NCI-H524 (cell line): ENCODE data around the gene ZGPAT.

Experiments used
- DNase-seq, 2 experiments: peaks; one replicate each; lab custom pipeline; 2025; lab: John Stamatoyannopoulos, UW

ZGPAT gene

DNA sequence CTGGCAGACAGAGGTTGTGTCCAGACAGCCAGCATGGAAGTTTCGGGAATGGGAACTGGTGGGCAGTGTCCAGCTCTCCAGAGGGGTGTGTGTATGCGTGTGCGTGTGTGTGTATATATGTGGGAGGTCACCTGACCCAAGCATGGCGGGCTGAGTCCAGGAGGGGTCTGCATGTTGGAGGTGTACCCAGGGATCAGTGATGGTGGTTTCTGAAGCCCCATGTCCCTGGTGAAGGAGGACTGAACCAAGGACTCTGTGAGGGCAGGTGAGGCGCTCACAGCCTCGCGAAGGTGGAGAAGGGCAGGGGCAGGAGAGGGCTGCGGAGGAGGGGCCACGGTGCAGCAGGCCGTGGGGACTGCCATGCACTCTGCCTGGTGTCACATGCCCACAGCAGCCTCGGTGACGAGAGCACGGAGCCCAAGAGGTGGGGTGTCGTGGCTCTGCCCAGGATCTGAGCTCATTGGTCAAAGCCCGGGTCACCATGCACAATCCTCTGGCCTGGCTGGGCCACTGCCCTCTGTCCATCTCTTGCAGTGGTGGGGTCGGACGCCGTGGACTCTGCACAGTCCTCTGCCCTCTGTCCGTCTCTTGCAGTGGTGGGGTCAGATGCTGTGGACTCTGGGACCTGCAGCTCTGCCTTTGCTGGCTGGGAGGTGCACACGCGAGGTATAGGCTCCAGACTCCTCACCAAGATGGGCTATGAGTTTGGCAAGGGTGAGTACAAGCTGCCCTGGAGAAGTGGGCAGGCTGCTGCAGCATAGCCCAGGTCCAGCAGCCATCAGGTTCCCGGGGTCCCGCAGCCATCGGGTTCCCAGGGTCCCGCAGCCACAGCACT is 26.5 kb downstream of the ZGPAT start:
- DNase-seq = no peak

DNA sequence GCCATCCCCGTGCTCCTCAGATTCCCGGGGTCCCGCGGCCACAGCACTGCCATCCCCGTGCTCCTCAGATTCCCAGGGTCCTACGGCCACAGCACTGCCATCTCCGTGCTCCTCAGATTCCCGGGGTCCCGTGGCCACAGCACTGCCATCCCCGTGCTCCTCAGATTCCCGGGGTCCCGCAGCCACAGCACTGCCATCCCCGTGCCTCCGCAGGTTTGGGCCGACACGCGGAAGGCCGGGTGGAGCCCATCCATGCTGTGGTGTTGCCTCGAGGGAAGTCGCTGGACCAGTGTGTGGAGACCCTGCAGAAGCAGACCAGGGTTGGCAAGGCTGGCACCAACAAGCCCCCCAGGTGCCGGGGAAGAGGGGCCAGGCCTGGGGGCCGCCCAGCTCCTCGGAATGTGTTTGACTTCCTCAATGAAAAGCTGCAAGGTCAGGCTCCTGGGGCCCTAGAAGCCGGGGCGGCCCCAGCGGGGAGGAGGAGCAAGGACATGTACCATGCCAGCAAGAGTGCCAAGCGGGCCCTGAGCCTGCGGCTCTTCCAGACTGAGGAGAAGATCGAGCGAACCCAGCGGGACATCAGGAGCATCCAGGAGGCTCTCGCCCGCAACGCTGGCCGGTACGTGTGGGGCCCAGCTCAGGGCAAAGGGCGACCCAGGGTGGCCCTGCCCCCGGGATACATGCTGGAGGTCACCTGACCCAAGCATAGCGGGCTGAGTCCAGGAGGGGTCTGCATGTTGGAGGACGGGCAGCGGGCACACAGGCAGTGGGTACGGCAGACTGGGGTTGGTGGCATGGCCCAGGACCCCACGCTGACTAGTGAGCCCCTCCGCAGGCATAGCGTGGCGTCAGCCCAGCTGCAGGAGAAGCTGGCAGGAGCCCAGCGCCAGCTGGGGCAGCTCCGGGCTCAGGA is 27.4 kb downstream of the ZGPAT start:
- no peak for DNase-seq

DNA sequence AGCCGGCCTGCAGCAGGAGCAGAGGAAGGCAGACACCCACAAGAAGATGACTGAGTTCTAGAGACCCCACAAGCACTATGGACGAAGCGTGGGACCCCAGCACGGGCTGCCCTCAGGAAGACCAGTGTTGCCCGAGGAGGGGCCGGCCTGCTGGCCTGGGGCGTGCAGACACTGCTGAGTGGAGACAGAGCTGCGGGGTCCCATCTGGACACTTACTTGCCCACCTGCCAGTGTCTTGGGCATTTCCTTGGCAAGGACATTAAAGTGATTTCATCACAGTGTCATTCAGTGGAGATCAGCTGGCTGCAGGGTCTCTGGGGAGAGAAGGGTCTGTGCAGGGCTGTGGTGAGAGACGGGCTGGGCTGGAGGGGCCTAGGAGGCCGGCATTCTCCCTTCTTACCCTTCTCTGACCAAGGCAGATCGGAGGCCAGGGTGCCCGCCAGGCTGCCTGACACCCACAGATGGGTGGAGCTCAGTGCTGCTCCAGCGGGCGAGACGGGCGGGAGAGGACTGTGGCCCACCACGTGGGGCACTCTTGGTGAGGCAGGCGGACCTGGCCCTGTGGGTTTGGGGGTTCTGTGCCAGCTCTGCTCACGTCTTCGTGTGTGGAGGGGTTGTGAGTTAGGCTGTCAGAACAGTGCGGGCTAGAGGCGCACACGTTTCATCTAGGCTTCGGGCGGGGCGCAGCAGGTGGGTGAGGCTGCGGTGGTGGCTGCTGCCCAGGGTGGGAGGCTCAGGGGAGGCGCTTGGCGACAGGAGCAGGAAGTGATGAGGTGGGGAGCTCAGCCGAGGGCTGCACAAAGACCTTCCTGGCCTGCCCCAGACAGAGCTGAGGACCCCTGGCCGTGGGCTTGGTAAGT is 28.2 kb downstream of the ZGPAT start, which contains the start of gene LIME1:
Gene LIME1 (plus strand): TSS at position 806 of the 860 bp plus-strand sequence. CDS start 886 bp downstream, outside the sequence.
- no peak for DNase-seq

DNA sequence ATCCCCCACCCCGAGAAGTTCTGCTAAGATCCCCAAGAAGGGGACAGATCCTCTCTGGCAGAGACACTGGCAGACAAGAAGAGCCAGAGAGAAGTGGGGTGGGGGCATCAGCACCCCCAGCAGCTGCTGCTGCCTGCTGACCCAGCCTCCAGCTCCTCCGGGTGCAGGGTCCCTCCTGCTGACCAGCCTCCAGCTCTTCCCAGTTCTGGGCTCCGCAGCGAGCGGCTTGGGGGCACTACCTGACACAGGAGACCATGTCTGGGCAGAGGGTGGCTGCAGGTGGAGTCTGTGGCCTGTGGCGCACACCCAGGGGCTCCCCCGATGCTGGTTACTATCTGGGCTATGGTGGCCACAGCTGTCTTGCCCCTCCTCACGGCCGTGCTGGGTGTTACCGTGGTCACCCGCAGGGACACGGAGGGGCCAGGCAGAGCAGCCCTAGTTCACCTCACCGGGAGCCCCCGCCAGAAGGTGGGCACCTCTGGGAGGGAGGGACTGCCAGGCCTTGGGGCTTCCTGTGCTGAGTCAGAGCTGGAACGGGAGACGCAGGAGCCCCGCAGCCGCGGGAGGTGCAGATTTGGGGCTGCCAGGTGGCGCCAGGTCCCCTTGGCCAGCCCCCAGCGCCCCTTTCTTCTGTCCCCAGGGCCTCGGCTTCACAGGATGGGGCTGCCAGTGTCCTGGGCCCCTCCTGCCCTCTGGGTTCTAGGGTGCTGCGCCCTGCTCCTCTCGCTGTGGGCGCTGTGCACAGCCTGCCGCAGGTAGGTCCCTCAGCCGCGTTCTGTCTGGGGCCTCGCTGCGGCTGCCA is 29.3 kb downstream of the ZGPAT start:
- DNase-seq = no peak

DNA sequence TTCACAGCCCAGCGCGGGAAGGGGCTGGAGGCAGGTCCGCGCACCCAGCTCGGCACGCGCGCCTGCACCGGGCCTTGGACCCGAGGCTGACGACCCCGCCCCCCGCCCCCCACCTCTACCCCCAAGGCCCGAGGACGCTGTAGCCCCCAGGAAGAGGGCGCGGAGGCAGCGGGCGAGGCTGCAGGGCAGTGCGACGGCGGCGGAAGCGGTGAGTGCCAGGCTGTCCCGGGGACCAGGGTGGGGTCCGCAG is 29.8 kb downstream of the ZGPAT start:
- DNase-seq = no peak

DNA sequence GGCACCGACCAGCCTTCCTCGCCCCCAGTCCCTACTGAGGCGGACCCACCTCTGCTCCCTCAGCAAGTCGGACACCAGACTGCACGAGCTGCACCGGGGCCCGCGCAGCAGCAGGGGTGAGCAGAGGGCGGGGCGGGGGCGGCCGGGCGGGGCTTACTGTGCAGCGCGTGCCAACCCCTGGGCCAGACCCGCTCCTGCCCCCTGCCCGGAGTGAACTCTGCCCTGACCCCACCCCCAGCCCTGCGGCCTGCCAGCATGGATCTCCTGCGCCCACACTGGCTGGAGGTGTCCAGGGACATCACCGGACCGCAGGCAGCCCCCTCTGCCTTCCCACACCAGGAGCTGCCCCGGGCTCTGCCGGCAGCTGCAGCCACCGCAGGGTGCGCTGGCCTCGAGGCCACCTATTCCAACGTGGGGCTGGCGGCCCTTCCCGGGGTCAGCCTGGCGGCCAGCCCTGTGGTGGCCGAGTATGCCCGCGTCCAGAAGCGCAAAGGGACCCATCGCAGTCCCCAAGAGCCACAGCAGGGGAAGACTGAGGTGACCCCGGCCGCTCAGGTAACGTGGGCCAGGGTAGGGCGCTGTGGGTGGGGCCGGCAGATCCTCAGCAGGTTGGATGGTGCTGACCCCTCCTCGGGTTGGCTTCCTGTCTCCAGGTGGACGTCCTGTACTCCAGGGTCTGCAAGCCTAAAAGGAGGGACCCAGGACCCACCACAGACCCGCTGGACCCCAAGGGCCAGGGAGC is 30.3 kb downstream of the ZGPAT start:
- no peak for DNase-seq

DNA sequence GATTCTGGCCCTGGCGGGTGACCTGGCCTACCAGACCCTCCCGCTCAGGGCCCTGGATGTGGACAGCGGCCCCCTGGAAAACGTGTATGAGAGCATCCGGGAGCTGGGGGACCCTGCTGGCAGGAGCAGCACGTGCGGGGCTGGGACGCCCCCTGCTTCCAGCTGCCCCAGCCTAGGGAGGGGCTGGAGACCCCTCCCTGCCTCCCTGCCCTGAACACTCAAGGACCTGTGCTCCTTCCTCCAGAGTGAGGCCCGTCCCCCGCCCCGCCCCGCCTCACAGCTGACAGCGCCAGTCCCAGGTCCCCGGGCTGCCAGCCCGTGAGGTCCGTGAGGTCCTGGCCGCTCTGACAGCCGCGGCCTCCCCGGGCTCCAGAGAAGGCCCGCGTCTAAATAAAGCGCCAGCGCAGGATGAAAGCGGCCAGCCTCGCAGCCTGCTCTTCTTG is 30.9 kb downstream of the ZGPAT start:
- no peak for DNase-seq

DNA sequence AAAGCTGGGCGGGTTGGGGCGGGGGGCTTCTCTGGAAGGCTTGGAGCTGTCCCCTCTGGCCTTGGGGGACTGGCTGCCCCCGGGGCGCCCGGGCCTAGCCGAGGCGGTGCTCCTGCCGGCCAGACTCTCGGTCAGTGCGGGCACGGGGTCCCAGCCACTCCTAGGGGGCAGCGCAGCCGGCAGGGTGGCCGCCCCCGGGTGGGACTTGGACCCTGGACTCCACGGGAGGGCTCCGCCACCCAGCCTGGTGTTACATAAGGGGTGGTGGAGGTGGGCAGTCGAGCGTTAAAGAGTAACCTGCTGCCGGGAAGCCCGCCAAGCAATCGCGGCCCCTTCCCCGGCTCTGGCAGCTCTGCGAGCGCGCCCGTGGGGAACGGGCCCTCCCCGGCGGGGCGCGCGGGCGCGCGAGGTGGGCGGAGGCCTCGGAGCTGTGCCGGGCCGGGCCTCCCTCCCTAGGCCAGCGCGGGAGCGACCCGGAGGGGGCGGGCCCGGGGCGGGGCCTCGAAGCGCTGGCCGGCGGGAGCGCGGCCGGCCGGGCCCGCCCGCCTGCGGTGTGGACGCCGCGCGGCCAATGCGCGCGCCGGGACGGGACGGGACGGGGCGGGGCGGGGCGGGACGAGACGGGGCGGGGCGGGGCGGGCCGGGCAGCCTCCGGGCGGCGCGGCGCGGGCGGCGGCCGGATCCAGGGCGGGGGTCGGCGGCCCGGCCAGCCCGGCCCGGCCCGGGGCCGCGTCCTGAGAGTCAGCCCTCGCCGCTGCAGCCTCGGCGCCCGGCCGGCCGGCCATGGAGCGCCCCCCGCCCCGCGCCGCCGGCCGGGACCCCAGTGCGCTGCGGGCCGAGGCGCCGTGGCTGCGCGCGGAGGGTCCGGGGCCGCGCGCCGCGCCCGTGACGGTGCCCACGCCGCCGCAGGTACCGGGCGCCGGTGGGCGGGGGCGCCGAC is 31.6 kb downstream of the ZGPAT start, which contains the start of gene SLC2A4RG:
Gene SLC2A4RG (plus strand): TSS at position 647 of the 940 bp plus-strand sequence. CDS start 137 bp downstream, at position 784.
- DNase-seq = peak; percentile 20 to 72

DNA sequence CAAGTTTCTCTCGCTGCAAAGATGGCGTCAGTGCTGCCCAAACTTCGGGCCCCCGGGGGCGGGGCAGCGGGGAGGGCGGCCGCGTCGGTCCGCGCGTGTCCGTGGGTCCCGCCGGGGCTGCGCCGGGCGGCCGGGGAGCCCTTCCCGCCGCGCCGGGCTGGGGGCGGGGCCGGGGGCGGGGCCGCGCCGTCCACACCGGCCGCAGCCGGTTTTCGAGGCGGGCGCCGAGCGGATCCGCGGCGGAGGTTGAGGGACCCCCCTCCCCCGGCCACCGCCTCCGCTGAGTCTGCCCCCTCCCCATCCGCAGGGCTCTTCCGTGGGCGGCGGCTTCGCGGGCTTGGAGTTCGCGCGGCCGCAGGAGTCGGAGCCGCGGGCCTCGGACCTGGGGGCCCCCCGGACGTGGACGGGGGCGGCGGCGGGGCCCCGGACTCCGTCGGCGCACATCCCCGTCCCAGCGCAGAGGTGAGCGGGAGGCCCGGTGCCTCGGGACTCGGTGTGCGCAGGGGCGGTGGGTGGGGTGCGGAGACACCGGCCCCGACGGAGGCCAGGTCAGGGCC is 32.3 kb downstream of the ZGPAT start:
- DNase-seq = no peak

DNA sequence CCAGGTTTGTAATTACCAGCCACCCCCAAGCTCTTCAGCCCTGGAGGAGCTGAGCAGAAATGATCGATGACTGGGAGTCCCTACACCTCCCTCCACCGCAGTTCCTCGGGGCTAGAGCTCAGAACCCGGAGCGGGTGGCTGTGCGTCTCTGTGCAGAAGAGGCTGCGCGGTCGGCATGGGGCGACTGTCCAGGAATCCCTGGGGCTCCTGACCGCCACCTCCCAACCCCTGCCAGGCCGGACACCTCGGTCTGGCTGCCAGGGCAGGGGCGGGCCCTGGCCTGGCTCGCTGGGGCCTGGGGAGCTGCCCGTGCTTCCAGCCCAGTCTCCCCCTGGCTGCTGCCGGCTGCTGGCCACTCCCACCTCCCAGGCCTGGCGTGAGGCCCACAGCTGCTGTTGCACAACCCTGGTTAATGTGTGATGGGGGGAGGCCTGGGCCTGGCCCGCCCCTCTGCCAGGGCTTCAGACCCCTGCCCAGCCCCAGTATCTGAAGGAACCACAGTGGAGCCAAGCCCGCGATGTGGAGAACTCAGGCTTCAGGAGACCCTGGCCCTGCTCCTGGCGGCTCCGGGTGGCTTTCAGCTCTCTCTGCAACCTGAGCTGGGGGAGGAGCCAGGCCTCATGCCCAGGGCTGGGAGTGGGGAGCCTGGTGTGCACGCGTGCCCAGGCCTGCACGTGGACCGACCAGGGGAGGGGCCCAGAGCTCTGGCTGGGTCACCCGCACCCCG is 33.0 kb downstream of the ZGPAT start:
- DNase-seq = peak; percentile 17 to 68

DNA sequence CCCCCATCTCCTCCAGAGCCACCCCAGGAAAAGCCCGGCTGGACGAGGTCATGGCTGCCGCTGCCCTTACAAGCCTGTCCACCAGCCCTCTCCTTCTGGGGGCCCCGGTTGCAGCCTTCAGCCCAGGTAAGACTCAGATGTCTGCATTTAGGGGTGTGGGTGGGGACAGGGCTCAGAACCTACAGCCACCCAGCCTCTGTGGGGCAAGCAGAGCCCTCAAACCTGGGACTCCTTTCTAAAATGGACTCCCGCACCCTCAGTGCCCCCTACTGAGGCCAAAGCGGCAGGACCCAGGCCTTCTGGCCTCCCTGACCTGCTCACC is 33.5 kb downstream of the ZGPAT start:
- DNase-seq = no peak

DNA sequence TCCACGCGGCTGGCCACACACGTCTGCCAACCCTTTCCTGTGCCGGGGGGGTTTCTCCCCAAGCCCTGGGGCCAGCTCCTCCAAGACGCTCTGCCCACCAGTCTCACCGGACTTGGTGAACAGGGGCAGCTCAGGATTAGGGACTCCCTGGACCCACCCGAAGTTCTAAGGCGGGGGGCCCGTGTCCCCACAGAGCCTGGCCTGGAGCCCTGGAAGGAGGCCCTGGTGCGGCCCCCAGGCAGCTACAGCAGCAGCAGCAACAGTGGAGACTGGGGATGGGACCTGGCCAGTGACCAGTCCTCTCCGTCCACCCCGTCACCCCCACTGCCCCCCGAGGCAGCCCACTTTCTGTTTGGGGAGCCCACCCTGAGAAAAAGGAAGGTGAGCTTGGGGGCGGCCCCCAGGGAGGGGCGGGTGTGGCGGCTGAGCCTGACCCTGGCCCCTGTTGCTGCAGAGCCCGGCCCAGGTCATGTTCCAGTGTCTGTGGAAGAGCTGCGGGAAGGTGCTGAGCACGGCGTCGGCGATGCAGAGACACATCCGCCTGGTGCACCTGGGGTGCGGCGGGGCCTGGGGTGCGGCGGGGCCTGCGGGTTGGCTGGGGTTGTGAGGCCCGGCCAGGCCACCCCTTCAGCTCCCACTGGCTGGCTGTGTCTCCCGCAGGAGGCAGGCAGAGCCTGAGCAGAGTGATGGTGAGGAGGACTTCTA is 34.0 kb downstream of the ZGPAT start:
- DNase-seq = no peak

DNA sequence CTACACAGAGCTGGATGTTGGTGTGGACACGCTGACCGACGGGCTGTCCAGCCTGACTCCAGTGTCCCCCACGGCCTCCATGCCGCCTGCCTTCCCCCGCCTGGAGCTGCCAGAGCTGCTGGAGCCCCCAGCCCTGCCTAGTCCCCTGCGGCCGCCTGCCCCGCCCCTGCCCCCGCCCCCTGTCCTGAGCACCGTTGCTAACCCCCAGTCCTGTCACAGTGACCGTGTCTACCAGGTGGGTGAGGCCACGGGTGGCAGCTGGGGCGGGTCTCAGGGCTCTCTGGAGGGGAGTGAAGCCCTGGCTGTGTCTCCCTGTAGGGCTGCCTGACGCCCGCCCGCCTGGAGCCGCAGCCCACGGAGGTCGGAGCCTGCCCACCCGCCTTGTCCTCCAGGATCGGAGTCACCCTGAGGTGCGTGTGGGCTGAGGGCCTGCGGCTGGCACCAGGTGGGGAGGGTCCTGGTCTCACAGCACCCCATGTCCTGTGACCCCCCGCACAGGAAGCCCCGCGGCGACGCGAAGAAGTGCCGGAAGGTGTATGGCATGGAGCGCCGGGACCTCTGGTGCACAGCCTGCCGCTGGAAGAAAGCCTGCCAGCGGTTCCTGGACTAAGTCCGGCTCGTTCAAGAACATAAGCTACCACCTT is 34.7 kb downstream of the ZGPAT start:
- no peak for DNase-seq

DNA sequence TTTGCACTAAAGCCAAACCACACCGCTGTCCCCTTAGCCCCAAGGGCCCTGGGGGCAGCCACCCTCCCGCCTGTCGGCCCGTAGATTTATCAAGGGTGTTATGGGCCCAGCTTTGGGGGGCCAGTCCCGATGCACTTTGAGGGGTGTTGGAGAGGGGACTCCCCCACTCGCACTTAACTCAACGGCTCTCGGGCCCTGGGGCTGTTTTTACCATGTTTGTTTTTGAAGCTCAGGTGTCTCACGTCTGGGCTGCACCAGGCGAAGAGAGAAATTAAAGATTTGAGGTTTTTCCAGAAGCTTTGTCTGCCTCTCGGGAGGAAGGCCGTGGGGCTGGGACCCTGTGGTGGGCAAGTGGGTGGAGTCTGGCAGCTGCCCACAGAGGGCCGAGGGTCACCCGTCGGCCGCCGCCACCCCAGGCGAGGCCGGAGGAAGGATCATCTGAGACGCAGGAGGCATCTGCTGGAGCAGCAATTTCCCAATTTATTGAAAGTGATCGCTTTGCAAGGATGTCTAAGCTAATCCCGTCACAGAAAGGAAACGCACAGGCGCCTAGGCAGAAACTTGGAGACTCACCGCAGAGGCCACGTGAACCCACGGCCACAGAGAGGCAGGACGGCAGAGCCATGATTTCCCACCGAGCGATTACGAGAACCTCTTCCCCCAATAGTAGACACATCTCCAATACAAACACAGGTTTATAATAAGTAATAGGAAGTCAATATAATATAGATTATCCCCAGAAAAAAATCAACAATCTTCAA is 35.6 kb downstream of the ZGPAT start:
- DNase-seq = no peak

DNA sequence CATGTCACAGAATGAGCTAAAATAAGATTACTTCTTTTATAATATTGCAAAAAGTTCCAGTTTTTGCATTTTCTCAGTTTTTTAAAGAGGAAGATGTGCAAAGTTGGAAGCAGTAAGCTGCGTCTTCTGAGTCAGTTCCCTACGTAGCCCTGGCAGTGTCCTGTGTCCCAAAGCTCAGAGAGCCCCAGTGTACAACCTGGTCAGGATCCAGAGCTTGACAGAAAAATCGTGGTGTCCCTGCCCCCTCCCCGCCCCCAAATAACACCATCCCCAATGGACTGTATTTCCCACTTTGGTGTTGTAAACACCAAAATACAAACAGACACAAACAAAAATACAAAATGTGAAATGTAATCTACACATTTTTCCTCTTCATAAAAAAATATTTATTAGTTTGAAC is 36.3 kb downstream of the ZGPAT start:
- no peak for DNase-seq

DNA sequence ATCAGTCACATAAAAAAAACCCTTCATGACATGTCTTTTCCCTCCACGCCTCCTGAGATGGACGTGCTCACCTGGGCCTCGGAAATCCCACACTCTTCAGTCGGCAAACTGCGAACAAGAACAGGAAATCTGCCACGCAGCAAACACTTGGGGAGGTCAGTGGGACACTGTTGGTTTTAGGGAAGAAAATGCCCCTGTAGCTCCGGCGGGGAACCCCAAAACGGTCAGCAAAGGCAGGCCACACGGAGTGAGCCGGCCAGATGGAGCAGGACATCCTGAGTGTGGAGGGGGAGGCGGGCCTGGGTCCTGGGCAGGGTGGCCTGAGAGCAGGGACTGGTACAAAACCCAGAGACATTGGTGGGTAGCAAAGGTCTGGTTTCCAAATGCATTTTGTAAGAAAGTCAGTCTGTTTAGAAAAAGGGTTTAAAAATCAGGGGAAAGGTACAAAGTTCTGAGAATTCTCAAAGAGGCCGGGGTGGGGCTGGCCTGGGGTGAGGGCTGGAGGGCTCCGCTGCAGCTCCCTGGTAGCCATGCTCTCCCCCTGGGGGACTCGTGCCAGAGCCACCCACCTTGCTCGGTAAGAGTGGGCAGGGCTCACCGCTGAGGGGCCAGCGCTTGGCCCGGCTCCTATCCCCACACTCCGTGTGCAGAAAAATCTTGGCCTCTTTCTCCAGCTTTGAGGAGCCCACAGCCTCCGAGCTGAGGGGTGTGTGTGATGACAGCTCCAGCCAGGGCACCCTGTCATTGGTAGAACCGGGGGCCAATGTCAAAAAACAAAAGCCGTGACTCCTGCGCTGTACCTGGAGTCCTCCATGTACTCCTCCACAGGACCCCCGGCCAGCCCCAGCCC is 37.0 kb downstream of the ZGPAT start:
- no peak for DNase-seq
